ENCODE data around the gene C16orf74. TPM values are rescaled to one million over a fixed set of nuclear protein-coding genes. Genes with fewer than 3 reads are reported as not detected.

Gene C16orf74
- total RNA-seq, 1 experiment from 2014 or later, result 10.9 TPM

DNA sequence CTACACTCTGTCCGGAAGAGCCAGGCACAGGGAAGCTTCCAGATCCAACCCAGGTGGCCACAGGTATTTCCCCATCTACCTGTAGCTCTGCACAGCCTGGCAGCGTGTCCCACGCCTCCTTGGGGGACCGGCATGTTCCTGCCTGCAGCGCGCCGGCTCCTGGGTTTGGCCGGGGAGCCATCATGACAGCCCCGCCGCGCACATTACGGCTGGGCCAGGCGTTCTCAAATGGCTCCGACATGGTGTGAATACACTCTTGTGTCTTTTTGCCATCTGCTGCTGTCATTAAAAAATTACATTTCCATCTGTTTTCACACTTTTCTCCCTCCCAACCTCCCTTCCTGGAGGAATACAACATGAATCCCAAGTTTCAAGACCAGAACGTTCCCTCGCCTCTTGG is 54.1 kb downstream of the C16orf74 start:
- no peak for DNase-seq (ENCODE audit: low spot score)

GRCh38 chr16:85695196-85696128 is 55.4 kb downstream of the C16orf74 start:
- DNase-seq (ENCODE audit: low spot score), result no peak

- no peak for DNase-seq (ENCODE audit: low spot score)
These were observed 60.3 kb downstream of the C16orf74 start for GRCh38 chr16:85690469-85691064.

DNA sequence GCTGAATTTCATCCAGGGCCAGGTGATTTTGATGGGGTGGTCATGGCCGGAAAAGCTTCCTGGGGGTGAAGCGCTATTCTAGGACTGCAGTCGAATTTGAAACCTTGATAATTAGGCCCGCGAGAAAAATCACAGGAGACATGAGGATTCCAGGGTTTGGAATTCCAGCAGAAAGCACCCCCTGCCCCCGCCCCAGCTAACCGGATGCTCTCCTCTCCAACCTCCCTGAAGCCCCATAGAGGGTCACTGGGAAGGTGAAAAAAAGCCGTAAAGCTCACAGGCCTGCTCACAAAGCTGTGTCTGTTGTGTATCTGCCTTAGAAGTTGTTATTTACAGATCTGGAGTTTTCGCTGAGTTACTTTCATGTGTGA is 61.0 kb downstream of the C16orf74 start:
- no peak for DNase-seq (ENCODE audit: low spot score)

- DNase-seq (ENCODE audit: low spot score), result no peak
These were observed 61.5 kb downstream of the C16orf74 start for GRCh38 chr16:85689285-85689949.

DNA sequence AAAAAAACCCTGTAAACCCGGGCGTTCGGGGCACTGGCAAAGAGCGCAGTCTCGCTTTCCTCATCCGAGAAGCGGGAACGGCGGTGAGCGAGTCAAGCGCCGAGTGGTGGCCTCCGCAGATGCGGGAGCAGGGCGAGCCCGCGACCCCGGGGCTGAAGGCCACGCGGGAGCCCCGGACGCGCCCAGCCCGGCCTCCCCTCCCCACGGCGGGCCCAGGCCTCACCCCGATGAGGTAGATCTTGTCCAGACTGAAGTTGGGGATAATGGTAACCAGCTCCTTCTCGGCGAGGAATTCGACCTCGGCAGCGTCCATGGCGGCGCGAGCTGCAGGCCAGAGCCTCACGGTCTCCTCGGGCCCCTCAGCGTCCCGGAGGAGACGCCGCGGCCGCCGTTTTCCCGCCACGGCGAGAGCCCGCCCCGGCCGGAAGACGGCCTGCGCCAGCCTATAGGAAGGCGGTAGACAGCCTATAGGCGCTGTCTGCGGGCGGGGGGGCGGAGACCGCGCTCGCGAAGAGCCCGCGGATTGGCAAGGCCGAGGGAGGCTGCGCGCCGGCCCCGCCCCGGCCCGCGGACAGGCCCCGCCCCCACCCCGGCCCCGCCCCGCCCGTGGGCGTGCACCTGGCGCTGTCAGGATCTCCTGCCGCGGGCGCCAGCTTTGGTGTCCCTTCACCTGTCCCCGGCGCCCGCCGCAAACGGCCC is 62.2 kb downstream of the C16orf74 start, which contains the start of gene GINS2:
Gene GINS2, minus strand, starts transcription at position 369 of the 699 bp plus-strand sequence. Its CDS starts 56 bp downstream, at position 313.
- peak; percentile 83 for DNase-seq (ENCODE audit: low spot score)

GRCh38 chr16:85687651-85688471 is 63.0 kb downstream of the C16orf74 start:
- DNase-seq (ENCODE audit: low spot score), result no peak

GRCh38 chr16:85686912-85687591 is 63.8 kb downstream of the C16orf74 start:
- no peak for DNase-seq (ENCODE audit: low spot score)

- no peak for DNase-seq (ENCODE audit: low spot score)
These were observed 65.6 kb downstream of the C16orf74 start for GRCh38 chr16:85685251-85685650.

DNA sequence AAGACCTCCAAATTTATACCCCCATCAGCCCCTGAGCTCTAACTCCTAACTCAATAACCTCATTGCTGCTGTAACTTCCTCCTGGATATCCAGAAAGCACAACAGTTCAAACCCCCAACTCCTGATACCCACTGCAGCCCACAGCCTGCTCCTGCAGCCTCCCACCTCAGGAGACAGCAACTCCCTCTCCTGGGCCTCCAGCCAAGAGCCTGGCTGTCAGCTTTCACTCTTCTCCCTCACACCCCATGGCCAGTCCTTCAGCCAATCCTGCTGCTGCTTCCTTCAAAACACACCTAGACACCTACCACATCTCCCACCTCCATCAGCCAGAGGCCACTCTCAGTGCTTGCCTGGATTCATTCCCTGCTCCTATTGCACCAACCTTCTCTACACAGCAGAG is 67.5 kb downstream of the C16orf74 start:
- DNase-seq (ENCODE audit: low spot score), result no peak

DNA sequence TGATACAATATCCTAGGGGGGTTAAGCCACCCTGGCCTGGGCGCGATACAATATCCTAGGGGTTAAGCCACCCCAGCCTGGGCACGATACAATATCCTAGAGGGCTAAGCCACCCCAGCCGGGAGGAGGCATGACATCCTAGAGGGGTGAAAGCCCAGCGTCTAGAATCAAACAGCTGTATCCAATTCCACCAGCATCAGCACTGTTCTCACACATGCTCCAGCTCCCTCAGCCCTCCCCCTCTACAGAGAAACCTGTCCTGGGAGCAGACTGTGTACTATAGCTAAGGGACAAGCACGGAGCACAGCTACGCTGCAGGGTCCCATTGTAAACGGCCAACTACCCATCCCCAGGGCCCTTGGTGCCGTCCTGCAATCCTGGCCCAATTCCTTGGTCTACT is 68.4 kb downstream of the C16orf74 start:
- no peak for DNase-seq (ENCODE audit: low spot score)

DNA sequence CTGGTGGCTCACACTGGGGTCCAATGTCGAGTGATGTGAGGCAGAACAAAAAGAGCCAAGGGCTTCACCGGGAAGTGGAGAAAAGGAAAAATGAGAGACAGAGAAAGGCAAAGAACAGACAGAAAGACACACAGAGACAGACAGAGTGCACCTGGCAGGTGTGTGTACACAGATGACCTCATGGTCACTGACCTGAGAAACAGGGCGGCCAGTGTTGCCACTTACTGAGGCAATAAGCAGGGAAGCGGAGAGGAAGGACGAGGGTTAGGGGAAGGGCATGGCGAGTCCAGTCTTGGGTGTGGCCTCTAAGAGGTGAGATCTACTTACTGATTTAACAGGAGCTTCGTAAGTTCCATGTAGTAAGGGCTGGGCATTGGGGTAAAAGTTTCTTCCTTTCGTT is 69.6 kb downstream of the C16orf74 start:
- DNase-seq (ENCODE audit: low spot score), result no peak

- DNase-seq (ENCODE audit: low spot score), result no peak
These were observed 70.4 kb downstream of the C16orf74 start for GRCh38 chr16:85680352-85680944.

DNA sequence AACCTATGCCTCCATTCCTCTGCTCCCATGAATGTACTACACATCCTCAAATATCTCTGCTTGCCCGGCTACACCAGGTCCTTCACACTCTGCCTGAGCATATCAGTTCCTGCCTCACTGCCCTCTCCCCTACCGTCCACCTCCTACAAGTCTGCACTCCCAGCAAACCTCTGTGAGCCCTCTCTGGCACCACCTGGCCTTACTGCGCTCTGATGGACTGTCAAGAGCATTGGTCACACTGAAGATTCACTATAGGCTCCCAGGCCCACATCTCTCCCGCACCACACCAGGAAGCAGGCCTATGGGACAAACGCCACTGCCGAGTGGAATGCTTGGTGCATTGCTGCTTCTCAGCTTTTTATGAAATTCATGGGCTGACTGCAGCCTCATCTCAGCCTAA is 71.0 kb downstream of the C16orf74 start:
- DNase-seq (ENCODE audit: low spot score), result no peak

DNA sequence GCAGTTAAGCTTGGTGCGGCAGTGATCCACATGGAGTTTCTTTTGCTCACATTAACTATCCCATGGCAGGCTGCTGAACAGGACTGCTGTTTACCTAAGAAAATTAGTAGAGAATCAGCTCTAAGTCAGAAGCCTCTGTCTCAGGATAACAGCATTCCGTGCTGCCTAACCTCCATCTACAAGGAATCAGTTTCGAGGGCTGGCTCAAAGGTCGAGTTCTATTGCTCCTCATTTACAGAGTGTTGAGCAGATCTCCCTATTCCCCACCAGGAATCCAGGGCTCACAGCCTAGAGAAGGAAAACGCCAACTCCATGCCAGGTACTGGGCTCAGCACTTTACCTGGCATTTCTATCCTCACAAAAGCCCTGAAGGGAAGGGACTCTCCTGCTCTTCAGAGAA is 72.1 kb downstream of the C16orf74 start:
- DNase-seq (ENCODE audit: low spot score), result no peak

GRCh38 chr16:85678016-85678415 is 72.9 kb downstream of the C16orf74 start:
- no peak for DNase-seq (ENCODE audit: low spot score)

GRCh38 chr16:85677383-85677967 is 73.4 kb downstream of the C16orf74 start:
- DNase-seq (ENCODE audit: low spot score), result no peak

- DNase-seq (ENCODE audit: low spot score), result no peak
These were observed 74.4 kb downstream of the C16orf74 start for GRCh38 chr16:85676466-85676865.

DNA sequence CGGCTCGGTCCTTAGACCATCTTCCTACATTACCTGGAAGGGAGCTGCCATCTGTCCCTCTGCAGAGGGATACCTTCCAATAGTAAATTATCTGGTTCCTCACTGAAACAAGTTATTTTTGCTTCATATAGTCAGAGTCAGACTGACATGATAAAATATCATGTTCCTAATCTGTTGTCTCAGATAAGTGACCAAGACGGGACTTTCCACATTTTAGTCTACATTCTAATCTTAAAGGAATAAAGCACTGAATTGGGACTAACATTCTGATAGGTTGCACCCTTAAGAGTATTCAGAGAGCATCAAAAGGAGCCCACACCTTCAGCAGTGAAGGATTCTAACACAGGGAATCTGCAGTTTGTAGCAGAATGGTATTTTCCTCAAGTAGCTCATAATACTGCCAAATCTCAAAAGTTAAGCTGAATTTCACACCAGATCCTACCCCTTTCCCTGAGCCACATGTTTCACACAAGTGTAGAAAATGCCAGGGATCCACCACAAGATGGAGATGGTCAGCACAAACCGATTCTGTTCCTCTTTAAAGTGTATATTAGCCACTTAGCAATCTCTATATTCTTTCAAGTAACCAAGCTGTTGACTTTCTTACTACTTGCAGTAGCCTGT is 75.5 kb downstream of the C16orf74 start:
- peak; percentile 47 for DNase-seq (ENCODE audit: low spot score)
